Posterior cingulate gyrus (tissue), 11 donors: Measurements from ENCODE around the gene ERC1.
"Not testable (repeated sequence)": the region's sequence is repeated elsewhere in the genome, so short reads cannot be mapped to it uniquely, and the experiment has no call there.

Experiments
- DNase-seq, 10 donors: peaks; one replicate each; pipeline versions ENCODE4 v3.0.0 to v3.0.0-alpha.2; 2020 to 2021; ENCODE audit warnings: mixed read lengths in 3 of 10
- intact Hi-C: fragments of 100-400 bp; cut with DNase I; formaldehyde crosslinking; loops from one replicate; pipeline ENCODE4 v1.15.1; 2023

The ERC1 gene

GRCh38 chr12:979349-979748, 11.7 kb upstream of the ERC1 start:
- DNase-seq: no peak
- intact Hi-C loops: no loop called here

- intact Hi-C loops: no loop called here
- no peak for DNase-seq
Measured at GRCh38 chr12:981176-981828, 9.7 kb upstream of the ERC1 start.

GRCh38 chr12:981961-982360, 9.1 kb upstream of the ERC1 start:
- intact Hi-C loops: no loop called here
- no peak for DNase-seq

GRCh38 chr12:988646-989045, 2.4 kb upstream of the ERC1 start:
- intact Hi-C loops: no loop called here
- no peak for DNase-seq

GRCh38 chr12:989051-989450, 2.0 kb upstream of the ERC1 start:
- DNase-seq: no peak
- intact Hi-C loops: no loop called here

GRCh38 chr12:989751-990660, 1.0 kb upstream of the ERC1 start:
- intact Hi-C loops: loop anchor here (2.0 to 5.0 kb wide), 3 partner anchors 39 to 602 kb away; partner anchors contain the start of gene FBXL14
- peak in 9 of 10 donors; percentile 19 to 91 (median 53) for DNase-seq

GRCh38 chr12:991350-992333, 619 bp downstream of the ERC1 start:
- intact Hi-C loops: loop anchor here (2.0 to 5.0 kb wide), 3 partner anchors 41 to 601 kb away; partner anchors contain the start of gene FBXL14

GRCh38 chr12:992647-993046, 1.6 kb downstream of the ERC1 start:
- intact Hi-C loops: loop anchor here (5.0 kb wide), 2 partner anchors 100 to 600 kb away; partner anchors contain the start of gene FBXL14
- DNase-seq: no peak

More at GRCh38 chr12:991350-992333, 619 bp downstream of the ERC1 start:
- peak in 3 of 10 donors; percentile 20 to 82 (median 21) for DNase-seq

GRCh38 chr12:996881-997280, 5.9 kb downstream of the ERC1 start:
- DNase-seq: no peak
- intact Hi-C loops: no loop called here

- intact Hi-C loops: no loop called here
- DNase-seq: no peak
Measured at GRCh38 chr12:997505-997904, 6.5 kb downstream of the ERC1 start.

GRCh38 chr12:998020-998874, 7.2 kb downstream of the ERC1 start:
- intact Hi-C loops: no loop called here
- DNase-seq: no peak

- DNase-seq, intact Hi-C loops: not testable (repeated sequence)
Measured at GRCh38 chr12:999736-1000135, 8.7 kb downstream of the ERC1 start.

- intact Hi-C loops: no loop called here
- no peak for DNase-seq
Measured at GRCh38 chr12:1001507-1001906, 10.5 kb downstream of the ERC1 start.

- intact Hi-C loops: no loop called here
- no peak for DNase-seq
Measured at GRCh38 chr12:1003600-1004271, 12.7 kb downstream of the ERC1 start.

GRCh38 chr12:1006255-1006654, 15.2 kb downstream of the ERC1 start:
- intact Hi-C loops: no loop called here
- DNase-seq: no peak

GRCh38 chr12:1007276-1007675, 16.3 kb downstream of the ERC1 start:
- intact Hi-C loops: no loop called here
- no peak for DNase-seq

GRCh38 chr12:1007994-1008393, 17.0 kb downstream of the ERC1 start:
- DNase-seq: no peak
- intact Hi-C loops: no loop called here

- intact Hi-C loops: no loop called here
- no peak for DNase-seq
Measured at GRCh38 chr12:1011091-1011490, 20.1 kb downstream of the ERC1 start.
